ENCODE measurements around the gene CTDSPL.

- TF ChIP-seq POLR2A (IDR thresholded peaks at IDR 0.05) (no peak), CTCF (IDR thresholded peaks at IDR 0.05) (no peak)
Measured at GRCh38 chr3:37946531-37946889, 84.8 kb downstream of the CTDSPL start.

All from sigmoid colon (tissue), 3 donors.